ENCODE measurements around the gene SSC5D.

The SSC5D gene

GRCh38 chr19:55460670-55461258, 27.5 kb upstream of the SSC5D start (continued):
- TF ChIP-seq SP2 (tag by site-specific recombination; IDR thresholded peaks at IDR 0.05) (peak; percentile 55), ZNF274 (IDR thresholded peaks at IDR 0.05; ENCODE audit: low read length) (no peak), ZNF274 (tag by site-specific recombination; IDR thresholded peaks at IDR 0.05; ENCODE audit: borderline replicate concordance) (no peak), ZNF146 (tag by site-specific recombination; IDR thresholded peaks at IDR 0.05) (no peak), ZNF354C (tag by site-specific recombination; IDR thresholded peaks at IDR 0.05; ENCODE audit: borderline replicate concordance, low read depth) (no peak), CTCF (tag by site-specific recombination; IDR thresholded peaks at IDR 0.05) (no peak), ZNF324 (tag by site-specific recombination; IDR thresholded peaks at IDR 0.05) (no peak), ZNF561 (tag by site-specific recombination; IDR thresholded peaks at IDR 0.05; ENCODE audit: borderline replicate concordance) (no peak), ZNF629 (tag by site-specific recombination; IDR thresholded peaks at IDR 0.05) (no peak), ZNF530 (tag by site-specific recombination; IDR thresholded peaks at IDR 0.05; ENCODE audit: low read depth) (no peak), ZEB2 (tag by site-specific recombination; IDR thresholded peaks at IDR 0.05) (no peak), SETDB1 (IDR thresholded peaks at IDR 0.05; ENCODE audit: insufficient read length, low read length) (no peak), PATZ1 (tag by site-specific recombination; IDR thresholded peaks at IDR 0.05) (0 out of 2 replicates have a peak, but pooled peaks have one; percentile 41), ZNF280C (tag by site-specific recombination; IDR thresholded peaks at IDR 0.05) (no peak), ZFP69B (tag by site-specific recombination; IDR thresholded peaks at IDR 0.05) (no peak), ZNF175 (tag by site-specific recombination; IDR thresholded peaks at IDR 0.05) (no peak), ZNF292 (tag by site-specific recombination; IDR thresholded peaks at IDR 0.05; ENCODE audit: borderline replicate concordance, low read depth) (no peak), BCL11A (tag by site-specific recombination; IDR thresholded peaks at IDR 0.05; ENCODE audit: low read depth) (no peak), ZNF658 (tag by site-specific recombination; IDR thresholded peaks at IDR 0.05) (no peak), ZNF830 (tag by site-specific recombination; IDR thresholded peaks at IDR 0.05; ENCODE audit: low read depth) (no peak)
- TF ChIP-seq, protein P1, sequence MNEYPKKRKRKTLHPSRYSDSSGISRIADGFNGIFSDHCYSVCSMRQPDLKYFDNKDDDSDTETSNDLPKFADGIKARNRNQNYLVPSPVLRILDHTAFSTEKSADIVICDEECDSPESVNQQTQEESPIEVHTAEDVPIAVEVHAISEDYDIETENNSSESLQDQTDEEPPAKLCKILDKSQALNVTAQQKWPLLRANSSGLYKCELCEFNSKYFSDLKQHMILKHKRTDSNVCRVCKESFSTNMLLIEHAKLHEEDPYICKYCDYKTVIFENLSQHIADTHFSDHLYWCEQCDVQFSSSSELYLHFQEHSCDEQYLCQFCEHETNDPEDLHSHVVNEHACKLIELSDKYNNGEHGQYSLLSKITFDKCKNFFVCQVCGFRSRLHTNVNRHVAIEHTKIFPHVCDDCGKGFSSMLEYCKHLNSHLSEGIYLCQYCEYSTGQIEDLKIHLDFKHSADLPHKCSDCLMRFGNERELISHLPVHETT (tag by site-specific recombination; IDR thresholded peaks at IDR 0.05) = no peak
- TF ChIP-seq, protein P2, sequence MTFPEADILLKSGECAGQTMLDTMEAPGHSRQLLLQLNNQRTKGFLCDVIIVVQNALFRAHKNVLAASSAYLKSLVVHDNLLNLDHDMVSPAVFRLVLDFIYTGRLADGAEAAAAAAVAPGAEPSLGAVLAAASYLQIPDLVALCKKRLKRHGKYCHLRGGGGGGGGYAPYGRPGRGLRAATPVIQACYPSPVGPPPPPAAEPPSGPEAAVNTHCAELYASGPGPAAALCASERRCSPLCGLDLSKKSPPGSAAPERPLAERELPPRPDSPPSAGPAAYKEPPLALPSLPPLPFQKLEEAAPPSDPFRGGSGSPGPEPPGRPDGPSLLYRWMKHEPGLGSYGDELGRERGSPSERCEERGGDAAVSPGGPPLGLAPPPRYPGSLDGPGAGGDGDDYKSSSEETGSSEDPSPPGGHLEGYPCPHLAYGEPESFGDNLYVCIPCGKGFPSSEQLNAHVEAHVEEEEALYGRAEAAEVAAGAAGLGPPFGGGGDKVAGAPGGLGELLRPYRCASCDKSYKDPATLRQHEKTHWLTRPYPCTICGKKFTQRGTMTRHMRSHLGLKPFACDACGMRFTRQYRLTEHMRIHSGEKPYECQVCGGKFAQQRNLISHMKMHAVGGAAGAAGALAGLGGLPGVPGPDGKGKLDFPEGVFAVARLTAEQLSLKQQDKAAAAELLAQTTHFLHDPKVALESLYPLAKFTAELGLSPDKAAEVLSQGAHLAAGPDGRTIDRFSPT (tag by site-specific recombination; IDR thresholded peaks at IDR 0.05) = no peak; the same call in 1 of the 2 replicates
- TF ChIP-seq, protein P3, sequence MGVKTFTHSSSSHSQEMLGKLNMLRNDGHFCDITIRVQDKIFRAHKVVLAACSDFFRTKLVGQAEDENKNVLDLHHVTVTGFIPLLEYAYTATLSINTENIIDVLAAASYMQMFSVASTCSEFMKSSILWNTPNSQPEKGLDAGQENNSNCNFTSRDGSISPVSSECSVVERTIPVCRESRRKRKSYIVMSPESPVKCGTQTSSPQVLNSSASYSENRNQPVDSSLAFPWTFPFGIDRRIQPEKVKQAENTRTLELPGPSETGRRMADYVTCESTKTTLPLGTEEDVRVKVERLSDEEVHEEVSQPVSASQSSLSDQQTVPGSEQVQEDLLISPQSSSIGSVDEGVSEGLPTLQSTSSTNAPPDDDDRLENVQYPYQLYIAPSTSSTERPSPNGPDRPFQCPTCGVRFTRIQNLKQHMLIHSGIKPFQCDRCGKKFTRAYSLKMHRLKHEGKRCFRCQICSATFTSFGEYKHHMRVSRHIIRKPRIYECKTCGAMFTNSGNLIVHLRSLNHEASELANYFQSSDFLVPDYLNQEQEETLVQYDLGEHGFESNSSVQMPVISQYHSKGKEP (tag by site-specific recombination; IDR thresholded peaks at IDR 0.05) = no peak
